GM12875 (cell line): ENCODE measurements around the gene BCAS2.

Experiments used
- H3K4me3 ChIP-seq: one replicate; pipeline ENCODE4 v1.5.1; 2011; ENCODE audit warnings: low read depth, low read length, control low read depth
- CTCF ChIP-seq: IDR thresholded peaks from 2 replicates; pipeline ENCODE4 v1.5.1; 2011; ENCODE audit warnings: low read depth, mild to moderate bottlenecking, control low read depth, inconsistent platforms, low read length, moderate library complexity, borderline replicate concordance; ENCODE audit not compliant: insufficient read depth

The BCAS2 gene

DNA sequence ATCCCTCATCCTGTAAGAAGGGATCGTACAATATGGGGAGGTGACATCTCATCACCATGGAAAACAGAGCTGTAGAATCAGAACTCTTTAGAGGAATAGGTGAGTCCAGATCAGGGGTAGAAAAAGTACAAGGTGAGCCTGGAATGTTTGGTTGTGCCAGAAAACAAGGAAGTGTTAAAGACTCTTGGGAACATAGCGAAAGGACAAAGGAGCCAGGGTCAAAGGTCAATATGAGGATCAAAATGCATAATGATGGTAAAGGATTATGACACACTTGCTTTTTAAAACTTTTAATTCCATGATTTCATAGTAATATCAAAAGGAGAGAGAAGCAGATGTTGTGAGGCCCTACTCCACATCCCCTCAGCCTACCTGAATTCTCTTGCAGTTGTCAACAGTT lies 51.2 kb downstream of the BCAS2 start:
- H3K4me3 ChIP-seq, result no peak overlapping the region
- no peak for TF ChIP-seq CTCF

DNA sequence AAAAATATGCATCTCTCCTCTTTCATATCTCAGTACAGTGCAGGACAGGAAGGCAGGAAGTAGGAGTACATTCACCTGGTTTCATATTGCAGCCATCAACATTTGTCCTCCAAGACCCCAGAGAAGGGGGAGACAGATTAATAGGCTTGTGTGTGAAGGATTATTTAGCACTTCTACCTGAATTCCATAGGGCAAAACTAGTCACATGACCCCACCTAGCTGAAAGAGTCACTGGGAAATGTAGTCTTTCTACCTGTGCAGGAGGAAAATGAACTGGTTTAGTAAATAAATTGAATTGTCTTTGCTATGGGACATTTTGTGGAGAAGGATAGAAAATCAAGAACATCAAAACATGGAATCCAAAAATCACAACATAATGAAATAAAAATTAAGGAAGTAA lies 56.5 kb downstream of the BCAS2 start:
- no peak for TF ChIP-seq CTCF

DNA sequence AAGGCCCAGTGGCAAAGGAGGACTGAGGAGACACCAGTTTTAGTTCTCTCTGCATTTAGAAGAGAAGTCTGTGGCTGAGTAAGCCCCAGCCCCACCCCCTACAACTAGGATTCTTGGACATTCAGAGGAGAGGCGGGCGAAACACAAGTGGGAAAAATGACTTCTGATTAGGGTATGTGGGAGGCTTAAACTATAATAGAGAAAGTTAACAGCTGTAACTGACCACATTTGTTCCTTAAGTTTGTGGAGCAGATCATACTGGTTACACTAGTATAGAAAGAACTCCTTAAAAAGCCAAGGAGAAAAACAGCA lies 59.2 kb downstream of the BCAS2 start:
- H3K4me3 ChIP-seq, result no peak overlapping the region
- no peak for TF ChIP-seq CTCF

More for the DNA sequence above, 56.5 kb downstream of the BCAS2 start:
- no peak overlapping the region for H3K4me3 ChIP-seq

GRCh38 chr1:114521396-114522263 lies 59.8 kb downstream of the BCAS2 start:
- no peak overlapping the region for H3K4me3 ChIP-seq
- no peak for TF ChIP-seq CTCF
